Middle frontal gyrus (tissue), 1 donor: Measurements from ENCODE around the gene DBH.

Source experiments
- DNase-seq: peaks from one replicate; pipeline ENCODE4 v3.0.0-alpha.2; 2015; ENCODE audit warnings: low spot score; ENCODE audit errors: extremely low spot score

Gene DBH

GRCh38 chr9:133681658-133682306 is 45.6 kb downstream of the DBH start:
- no peak for DNase-seq

GRCh38 chr9:133682818-133683585 is 46.8 kb downstream of the DBH start:
- DNase-seq, result no peak

- DNase-seq, result no peak
Observed at GRCh38 chr9:133683586-133684120, 47.5 kb downstream of the DBH start.

GRCh38 chr9:133684121-133684935 is 48.2 kb downstream of the DBH start:
- DNase-seq, result peak; percentile 5

GRCh38 chr9:133684936-133685361 is 48.8 kb downstream of the DBH start:
- DNase-seq, result no peak

GRCh38 chr9:133685653-133686609 is 49.8 kb downstream of the DBH start:
- DNase-seq, result no peak

- DNase-seq, result no peak
Observed at GRCh38 chr9:133686642-133687575, 50.7 kb downstream of the DBH start.

GRCh38 chr9:133687856-133688761 is 51.9 kb downstream of the DBH start:
- DNase-seq, result no peak

GRCh38 chr9:133689151-133689763 is 53.1 kb downstream of the DBH start:
- no peak for DNase-seq

- no peak for DNase-seq
Observed at GRCh38 chr9:133690081-133690561, 54.0 kb downstream of the DBH start.

GRCh38 chr9:133691191-133691590 is 55.0 kb downstream of the DBH start:
- no peak for DNase-seq

- DNase-seq, result no peak
Observed at GRCh38 chr9:133691626-133692363, 55.6 kb downstream of the DBH start.

- no peak for DNase-seq
Observed at GRCh38 chr9:133692364-133692985, 56.3 kb downstream of the DBH start.

GRCh38 chr9:133693116-133693515 is 57.0 kb downstream of the DBH start:
- DNase-seq, result no peak

GRCh38 chr9:133693703-133694529 is 57.8 kb downstream of the DBH start:
- DNase-seq, result peak; percentile 27

- DNase-seq, result no peak
Observed at GRCh38 chr9:133694686-133695085, 58.5 kb downstream of the DBH start.
